Ishikawa (cell line): Measurements from ENCODE around the gene DEPDC5.

ENCODE experiments used
- CEBPB ChIP-seq: IDR thresholded peaks from 2 replicates; pipeline ENCODE4 v1.6.1; 2012
- CREB1 ChIP-seq: IDR thresholded peaks from 2 replicates; pipeline ENCODE4 v1.6.1; 2012; ENCODE audit warnings: low read depth
- EGR1 ChIP-seq: IDR thresholded peaks from 2 replicates; pipeline ENCODE4 v1.6.1; 2012
- EP300 ChIP-seq: IDR thresholded peaks from 2 replicates; pipeline ENCODE4 v1.6.1; 2012; ENCODE audit warnings: borderline replicate concordance
- FOXM1 ChIP-seq: IDR thresholded peaks from 2 replicates; pipeline ENCODE4 v1.6.1; 2012; ENCODE audit warnings: low read depth, borderline replicate concordance
- MAX ChIP-seq: IDR thresholded peaks from 2 replicates; pipeline ENCODE4 v1.6.1; 2012
- NFIC ChIP-seq: IDR thresholded peaks from 2 replicates; pipeline ENCODE4 v1.6.1; 2012
- RAD21 ChIP-seq: IDR thresholded peaks from 2 replicates; pipeline ENCODE4 v1.6.1; 2012; ENCODE audit warnings: low read depth
- TAF1 ChIP-seq: IDR thresholded peaks from 2 replicates; pipeline ENCODE4 v1.6.1; 2012; ENCODE audit warnings: low read depth, mild to moderate bottlenecking
- TCF12 ChIP-seq: IDR thresholded peaks from 2 replicates; pipeline ENCODE4 v1.6.1; 2012; ENCODE audit warnings: low read depth
- TEAD4 ChIP-seq: IDR thresholded peaks from 2 replicates; pipeline ENCODE4 v1.6.1; 2012
- YY1 ChIP-seq: IDR thresholded peaks from 2 replicates; pipeline ENCODE4 v1.6.1; 2012; ENCODE audit warnings: low read depth
- ZBTB7A ChIP-seq: IDR thresholded peaks from 2 replicates; pipeline ENCODE4 v1.6.1; 2012; ENCODE audit warnings: low read depth
- TF ChIP-seq, protein P1 (sequence below): IDR thresholded peaks from 2 replicates; pipeline ENCODE4 v1.6.1; 2012
- TF ChIP-seq, protein P2 (sequence below): IDR thresholded peaks from 2 replicates; pipeline ENCODE4 v1.6.1; 2012; ENCODE audit warnings: low read depth, mild to moderate bottlenecking

Gene DEPDC5

DNA sequence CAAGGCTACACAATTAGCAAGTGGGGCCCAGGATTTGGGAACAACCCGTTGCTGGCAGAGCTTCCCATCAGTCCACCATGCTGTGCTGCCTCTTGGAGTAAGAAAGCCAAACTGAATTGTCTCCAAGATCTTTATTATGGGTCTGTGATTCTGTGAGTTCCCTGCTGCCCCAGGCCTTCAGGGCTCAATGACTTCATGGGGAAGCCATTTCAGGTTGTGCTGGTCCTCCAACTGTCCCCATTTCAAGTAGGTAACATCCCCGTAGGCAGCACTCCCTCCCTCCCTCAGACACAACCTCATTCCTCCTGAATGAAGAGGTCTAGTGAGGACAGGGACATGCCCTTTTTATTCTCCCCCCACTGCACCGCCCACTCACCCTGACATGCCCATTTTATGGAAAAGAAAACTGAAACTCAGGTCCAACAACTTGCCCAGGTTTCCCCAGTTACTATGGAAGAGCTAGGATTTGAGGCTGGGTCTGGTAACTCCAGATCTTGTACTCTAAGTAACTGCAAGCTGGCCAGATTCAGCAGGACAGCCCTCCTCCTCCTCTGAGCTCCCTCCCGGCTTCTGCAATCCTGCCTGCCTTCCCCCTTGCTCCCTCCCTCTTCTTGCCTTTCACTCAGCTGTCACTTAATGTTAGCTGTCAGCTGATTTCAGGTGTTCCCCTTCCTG is 182.3 kb downstream of the DEPDC5 start:
- TF ChIP-seq YY1: no peak
- no peak for TF ChIP-seq TAF1
- TF ChIP-seq, protein P1, sequence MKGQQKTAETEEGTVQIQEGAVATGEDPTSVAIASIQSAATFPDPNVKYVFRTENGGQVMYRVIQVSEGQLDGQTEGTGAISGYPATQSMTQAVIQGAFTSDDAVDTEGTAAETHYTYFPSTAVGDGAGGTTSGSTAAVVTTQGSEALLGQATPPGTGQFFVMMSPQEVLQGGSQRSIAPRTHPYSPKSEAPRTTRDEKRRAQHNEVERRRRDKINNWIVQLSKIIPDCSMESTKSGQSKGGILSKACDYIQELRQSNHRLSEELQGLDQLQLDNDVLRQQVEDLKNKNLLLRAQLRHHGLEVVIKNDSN: no peak
- TF ChIP-seq, protein P2, sequence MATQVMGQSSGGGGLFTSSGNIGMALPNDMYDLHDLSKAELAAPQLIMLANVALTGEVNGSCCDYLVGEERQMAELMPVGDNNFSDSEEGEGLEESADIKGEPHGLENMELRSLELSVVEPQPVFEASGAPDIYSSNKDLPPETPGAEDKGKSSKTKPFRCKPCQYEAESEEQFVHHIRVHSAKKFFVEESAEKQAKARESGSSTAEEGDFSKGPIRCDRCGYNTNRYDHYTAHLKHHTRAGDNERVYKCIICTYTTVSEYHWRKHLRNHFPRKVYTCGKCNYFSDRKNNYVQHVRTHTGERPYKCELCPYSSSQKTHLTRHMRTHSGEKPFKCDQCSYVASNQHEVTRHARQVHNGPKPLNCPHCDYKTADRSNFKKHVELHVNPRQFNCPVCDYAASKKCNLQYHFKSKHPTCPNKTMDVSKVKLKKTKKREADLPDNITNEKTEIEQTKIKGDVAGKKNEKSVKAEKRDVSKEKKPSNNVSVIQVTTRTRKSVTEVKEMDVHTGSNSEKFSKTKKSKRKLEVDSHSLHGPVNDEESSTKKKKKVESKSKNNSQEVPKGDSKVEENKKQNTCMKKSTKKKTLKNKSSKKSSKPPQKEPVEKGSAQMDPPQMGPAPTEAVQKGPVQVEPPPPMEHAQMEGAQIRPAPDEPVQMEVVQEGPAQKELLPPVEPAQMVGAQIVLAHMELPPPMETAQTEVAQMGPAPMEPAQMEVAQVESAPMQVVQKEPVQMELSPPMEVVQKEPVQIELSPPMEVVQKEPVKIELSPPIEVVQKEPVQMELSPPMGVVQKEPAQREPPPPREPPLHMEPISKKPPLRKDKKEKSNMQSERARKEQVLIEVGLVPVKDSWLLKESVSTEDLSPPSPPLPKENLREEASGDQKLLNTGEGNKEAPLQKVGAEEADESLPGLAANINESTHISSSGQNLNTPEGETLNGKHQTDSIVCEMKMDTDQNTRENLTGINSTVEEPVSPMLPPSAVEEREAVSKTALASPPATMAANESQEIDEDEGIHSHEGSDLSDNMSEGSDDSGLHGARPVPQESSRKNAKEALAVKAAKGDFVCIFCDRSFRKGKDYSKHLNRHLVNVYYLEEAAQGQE: no peak
- TF ChIP-seq NFIC: no peak
- TF ChIP-seq CREB1: no peak
- TF ChIP-seq MAX: no peak
- no peak for TF ChIP-seq EP300
- no peak for TF ChIP-seq TCF12
- TF ChIP-seq CEBPB: no peak
- TF ChIP-seq ZBTB7A: no peak
- no peak for TF ChIP-seq RAD21
- TF ChIP-seq TEAD4: no peak
- TF ChIP-seq EGR1: no peak

GRCh38 chr22:31937341-31937740 is 183.5 kb downstream of the DEPDC5 start:
- TF ChIP-seq CEBPB: no peak
- no peak for TF ChIP-seq NFIC
- no peak for TF ChIP-seq EGR1
- no peak for TF ChIP-seq EP300
- TF ChIP-seq, protein P1: no peak
- TF ChIP-seq TEAD4: no peak
- TF ChIP-seq YY1: no peak
- TF ChIP-seq ZBTB7A: no peak
- TF ChIP-seq FOXM1: no peak
- TF ChIP-seq TCF12: no peak
- TF ChIP-seq TAF1: no peak

DNA sequence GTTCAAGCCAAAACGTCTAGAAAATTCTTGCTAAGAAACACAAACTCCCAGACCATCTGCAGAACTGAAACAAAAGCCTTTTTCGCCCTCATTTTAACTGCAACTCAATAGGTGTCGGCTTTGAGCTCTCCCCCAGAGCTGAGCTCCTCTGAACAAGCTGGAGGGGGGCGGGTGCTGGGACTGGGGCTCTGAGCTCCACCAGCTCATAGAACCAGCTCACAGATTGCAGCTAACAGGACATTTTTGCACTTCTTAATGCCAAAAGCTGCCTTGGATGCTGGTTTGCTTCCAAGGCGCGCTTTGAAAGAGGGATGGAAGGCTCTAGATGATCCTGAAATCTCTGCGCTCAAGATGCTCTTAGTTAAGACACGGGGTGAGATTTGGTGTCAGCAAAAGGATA is 184.5 kb downstream of the DEPDC5 start:
- no peak for TF ChIP-seq TCF12
- TF ChIP-seq NFIC: no peak
- TF ChIP-seq TEAD4: no peak
- no peak for TF ChIP-seq EP300
- TF ChIP-seq, protein P2: no peak
- TF ChIP-seq MAX: no peak
- no peak for TF ChIP-seq RAD21
- no peak for TF ChIP-seq FOXM1
- no peak for TF ChIP-seq TAF1
- no peak for TF ChIP-seq CREB1
- no peak for TF ChIP-seq EGR1

DNA sequence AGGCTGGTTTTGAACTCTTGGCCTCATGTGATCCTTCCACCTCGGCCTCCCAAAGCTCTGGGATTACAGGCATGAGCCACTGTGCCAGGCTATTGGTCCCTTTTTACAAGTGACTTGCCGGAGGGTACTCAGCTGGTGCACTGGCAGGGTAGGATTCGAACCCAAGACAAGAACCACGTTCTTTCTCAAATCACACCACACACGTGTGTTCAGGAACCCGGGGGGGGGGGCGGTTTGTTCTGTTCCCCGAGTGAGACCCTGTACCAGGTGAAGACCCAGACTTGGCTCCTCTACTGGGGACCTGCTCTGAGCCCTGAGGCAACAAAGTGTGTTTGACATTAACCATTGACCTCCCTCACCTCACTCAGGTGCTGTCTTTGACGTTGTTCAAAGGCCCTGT is 186.7 kb downstream of the DEPDC5 start:
- no peak for TF ChIP-seq FOXM1
- no peak for TF ChIP-seq CEBPB
- TF ChIP-seq MAX: no peak
- TF ChIP-seq EP300: no peak
- no peak for TF ChIP-seq TAF1
- TF ChIP-seq, protein P2: no peak
- TF ChIP-seq NFIC: no peak
- TF ChIP-seq ZBTB7A: no peak
- no peak for TF ChIP-seq RAD21
